ENCODE results near the gene ITGAE. TPM values are rescaled to one million over a fixed set of nuclear protein-coding genes. Genes with fewer than 3 reads are reported as not detected.
A peak's percentile ranks its signal among the peaks of the same experiment; 100 is the strongest.

ITGAE gene
- polyA plus RNA-seq, 4 donors, result 33.5 to 40.4 (median 39.3) TPM

DNA sequence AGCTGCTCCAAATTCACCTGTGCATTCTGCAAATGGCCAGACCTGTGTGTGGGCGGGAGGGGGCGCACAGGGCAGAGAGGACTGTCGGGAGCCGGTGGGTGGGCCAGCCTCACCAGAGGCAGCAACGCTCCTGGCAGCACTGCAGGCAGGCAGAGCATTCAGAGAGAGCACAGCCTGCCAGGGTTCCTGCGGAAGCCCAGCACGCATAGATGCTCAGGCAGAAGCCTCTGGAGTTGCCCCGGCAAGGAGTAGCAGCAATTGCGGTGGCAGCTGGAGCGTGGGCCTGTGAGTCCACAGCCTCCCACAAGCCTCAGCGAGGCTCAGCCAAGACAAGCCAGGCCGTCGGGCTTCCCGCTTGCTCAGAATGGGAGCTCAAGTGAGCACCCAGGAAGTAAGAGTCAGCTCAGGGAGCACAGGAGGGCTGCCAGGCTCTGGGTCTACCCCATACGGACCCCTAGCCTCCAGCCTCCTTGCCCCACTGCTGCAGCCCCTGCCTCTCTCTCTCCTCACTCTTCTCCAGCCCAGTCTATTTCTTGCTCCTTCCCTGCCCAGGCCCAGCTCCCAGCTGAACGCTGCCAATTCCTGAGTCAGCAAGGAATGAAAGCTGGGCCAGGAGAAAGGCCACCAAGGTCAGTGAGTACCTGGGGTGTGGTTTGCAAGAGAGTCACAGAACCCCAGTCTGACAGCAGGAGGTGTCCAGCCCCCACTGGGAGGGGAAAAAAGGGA lies 122.7 kb downstream of the ITGAE start:
- no peak for DNase-seq (ENCODE audit: low read depth in 4 of 4, low spot score in 3 of 4)

DNA sequence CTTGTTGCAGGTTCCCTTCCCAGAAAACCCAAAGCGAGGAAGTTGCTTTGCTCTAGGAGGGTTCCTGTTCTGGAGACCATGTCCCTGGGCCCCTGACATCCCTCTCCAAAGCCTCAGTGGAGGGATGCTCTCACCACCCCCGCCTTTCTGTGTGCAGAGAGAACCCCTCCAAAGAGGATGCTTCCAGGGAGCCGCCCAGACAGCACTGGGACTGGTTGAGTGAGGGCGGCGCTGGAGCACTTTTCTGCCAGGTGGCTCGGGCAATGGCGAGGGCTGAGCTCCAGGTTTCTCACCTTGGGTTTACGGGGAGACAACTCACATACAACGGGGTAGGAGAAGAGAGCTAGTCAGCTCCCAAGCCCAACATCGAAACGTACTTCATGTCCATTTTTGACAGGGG lies 125.1 kb downstream of the ITGAE start:
- no peak for DNase-seq (ENCODE audit: low read depth in 4 of 4, low spot score in 3 of 4)

DNA sequence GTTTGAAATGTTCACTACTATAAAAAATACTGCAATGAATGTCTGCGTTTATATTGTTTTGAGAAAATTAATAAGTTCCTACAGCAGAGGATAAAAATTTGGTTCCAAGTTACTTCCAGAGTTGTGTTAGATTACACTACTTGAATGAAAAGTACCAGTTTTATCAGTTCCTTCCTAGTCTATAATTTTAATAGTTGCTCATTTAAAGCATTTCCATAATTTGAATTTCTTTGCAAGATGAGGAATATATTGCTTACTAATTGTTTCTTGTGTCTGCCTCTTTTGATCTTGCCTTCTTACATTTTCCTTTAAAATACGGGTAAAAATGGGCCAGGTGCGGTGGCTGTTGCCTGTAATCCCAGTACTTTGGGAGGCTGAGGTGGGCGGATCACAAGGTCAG lies 128.4 kb downstream of the ITGAE start:
- DNase-seq (ENCODE audit: low read depth in 4 of 4, low spot score in 3 of 4), result no peak

DNA sequence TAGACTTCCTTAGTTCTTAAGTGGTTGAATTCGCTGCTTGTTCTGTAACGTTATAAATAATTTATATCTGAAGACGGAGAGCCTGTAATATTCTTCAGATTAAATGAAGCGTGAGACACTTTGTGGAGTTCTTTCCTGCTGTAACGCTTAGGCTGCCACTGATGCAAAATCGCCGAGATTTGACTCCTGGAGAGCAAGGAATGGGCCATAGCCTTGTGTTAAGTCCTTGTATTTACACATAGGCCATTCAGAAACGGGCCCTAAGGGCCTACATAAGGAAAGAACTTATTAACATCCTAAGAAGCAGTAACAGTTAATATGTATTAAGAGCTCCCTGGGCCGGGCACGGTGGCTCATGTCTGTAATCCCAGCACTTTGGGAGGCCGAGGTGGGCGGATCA lies 131.4 kb downstream of the ITGAE start:
- no peak for DNase-seq (ENCODE audit: low read depth in 4 of 4, low spot score in 3 of 4)

DNA sequence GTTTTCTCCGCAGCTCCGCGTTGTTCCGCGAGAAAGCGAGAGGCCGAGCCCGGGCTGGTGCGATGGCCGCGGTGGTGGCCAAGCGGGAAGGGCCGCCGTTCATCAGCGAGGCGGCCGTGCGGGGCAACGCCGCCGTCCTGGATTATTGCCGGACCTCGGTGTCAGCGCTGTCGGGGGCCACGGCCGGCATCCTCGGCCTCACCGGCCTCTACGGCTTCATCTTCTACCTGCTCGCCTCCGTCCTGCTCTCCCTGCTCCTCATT lies 132.0 kb downstream of the ITGAE start:
- DNase-seq (ENCODE audit: low read depth in 4 of 4, low spot score in 3 of 4), result no peak

DNA sequence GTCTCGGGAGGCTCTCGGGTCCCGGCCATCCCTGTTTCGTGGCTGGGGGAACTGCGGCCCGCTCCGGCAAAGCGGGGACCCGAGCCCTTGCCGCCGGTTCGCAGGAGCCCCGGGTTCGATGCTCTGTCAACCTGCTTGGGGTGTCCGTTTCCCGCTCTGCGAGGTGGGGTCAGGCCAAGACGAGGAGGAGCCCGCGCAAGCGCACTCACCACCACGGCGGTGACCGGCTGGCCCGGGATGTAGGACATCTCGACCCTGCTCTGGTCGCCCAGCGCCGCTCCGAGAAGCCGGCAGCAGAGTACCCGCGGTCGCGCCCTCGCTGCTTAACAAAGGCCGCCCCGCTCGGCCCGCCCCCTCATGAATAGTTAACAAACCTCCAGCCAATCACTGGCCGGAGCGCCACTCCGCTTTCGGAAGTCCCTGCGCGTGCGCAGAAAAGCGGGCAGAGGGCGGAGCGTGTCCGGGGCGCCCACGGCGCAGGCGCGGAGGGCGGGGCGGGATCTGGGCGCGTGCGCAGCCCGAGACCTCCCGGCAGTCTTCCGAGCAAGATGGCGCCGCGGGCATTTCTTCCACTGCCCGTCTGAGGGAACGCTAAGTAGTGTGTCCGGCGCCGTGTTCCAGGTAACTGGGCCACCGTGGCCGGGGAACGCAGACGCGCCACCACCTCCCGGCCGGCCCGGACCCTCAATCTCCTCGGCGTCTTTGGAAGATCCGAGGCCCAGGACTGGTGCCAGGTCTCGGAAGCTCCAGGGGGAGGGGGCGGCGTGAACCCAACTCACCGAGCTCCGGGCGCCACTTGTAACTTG lies 132.5 kb downstream of the ITGAE start, which contains the start of the genes EMC6 and TAX1BP3:
EMC6 (plus strand) TSS at position 534 of the 806 bp plus-strand sequence. CDS start 335 bp downstream, outside the sequence.
TAX1BP3 (minus strand) TSS at position 300 of the 806 bp plus-strand sequence; CDS start at position 248, 52 bp downstream.
- DNase-seq (ENCODE audit: low read depth in 4 of 4, low spot score in 3 of 4), result peak; percentile 95 to 100 (median 96)

DNA sequence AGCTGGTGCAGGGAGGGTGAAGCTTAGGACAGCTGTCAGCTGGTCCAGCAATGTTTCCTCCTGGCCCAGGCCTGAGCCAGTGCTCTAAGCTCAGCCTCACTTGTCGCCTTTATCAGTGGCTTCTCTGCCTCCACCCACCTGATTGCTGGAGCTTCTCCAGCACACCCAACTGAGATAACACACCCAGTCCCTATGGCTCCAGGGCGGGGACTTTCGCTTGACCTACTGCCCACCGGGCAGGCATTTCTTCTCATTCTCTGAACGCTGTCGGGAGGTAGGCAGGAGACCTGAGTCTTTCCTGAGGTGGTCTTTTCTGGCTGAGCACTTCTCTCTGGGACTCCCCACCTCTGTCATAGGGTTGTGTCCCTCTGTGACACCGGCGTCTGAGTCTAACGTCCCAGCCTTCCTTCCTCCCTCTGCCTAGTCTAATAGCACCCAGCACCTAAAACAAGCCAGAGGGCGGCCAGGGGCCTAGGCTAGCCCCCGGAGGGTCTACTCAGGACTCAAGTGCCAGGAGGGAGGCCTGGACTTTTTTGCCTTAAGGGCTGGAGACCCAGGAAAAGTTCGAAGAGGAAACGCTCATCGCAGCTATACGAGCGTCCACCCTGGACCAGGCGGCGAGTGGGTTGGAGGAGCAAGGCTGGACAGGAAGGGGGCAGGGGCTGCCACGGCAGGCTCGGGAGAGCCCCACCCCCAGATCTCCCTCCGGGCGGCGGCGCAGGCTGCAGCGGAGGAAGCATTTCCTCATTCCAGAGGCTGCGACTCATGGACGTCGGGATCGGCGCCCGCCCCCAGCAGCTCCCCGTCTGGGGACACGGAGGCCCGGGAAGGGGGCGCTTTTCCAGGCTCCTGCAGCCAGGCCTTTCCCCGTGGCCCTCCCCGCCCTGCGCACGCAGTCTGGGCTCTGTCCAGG lies 133.4 kb downstream of the ITGAE start:
- DNase-seq (ENCODE audit: low read depth in 4 of 4, low spot score in 3 of 4), result peak; percentile 65 to 73 (median 70)

DNA sequence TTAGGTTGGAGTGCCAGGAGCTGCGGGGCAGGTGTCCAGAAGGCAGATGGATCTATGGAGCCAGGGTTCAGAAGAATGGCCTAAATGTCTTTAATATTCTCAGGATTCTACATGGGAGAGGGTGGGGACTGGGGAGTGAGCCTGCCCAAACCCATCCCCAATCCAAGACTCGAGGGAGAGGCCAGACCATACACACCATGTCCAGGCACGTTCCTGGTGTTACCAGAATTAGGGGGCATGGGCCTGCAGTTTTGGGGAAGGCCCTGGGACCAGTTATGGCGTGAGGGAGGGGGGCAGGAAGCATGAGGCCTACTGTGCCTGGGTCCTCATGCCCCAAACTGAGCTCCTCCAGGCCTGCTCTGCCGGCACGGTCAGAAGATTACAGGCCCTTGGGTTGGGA lies 134.5 kb downstream of the ITGAE start:
- no peak for DNase-seq (ENCODE audit: low read depth in 4 of 4, low spot score in 3 of 4)

DNA sequence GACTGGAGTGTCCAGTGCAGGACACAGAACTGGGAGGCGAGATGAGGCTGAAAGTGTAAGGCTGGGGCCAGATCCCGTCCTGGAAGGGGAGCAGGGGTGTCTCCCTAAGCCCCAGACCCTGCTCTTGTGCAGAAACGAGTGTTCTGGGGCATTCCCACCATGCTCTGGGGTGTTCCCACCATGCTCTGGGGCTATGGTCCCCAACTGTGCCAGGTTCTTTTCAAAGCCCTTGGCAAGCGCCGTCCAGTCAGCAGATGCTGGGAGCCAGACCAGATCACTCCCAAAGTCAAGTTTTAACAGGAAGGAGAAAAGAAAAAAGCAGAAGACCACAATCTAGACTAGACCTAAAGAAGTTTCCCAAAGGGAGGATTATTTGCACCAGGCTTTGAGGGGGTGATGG lies 135.2 kb downstream of the ITGAE start:
- DNase-seq (ENCODE audit: low read depth in 4 of 4, low spot score in 3 of 4), result no peak

Other genes with a start within 250 kb of the ITGAE start
- gene TRPV3, start 243.4 kb downstream of the ITGAE start, polyA plus RNA-seq (ENCODE audit: insufficient read length in 4 of 4), result 1 to 10 TPM in 3 of 4 donors, under 1 TPM in 1; 0.61 to 1.1 (median 1.0) TPM
- 10 to 100 TPM in 1 of 4 donors, 1 to 10 TPM in 3; 6.5 to 10.3 (median 8.5) TPM for gene TRPV1, start 191.8 kb downstream of the ITGAE start, polyA plus RNA-seq (ENCODE audit: insufficient read length in 4 of 4)
- 10 to 100 TPM; 13.2 to 19.0 (median 15.2) TPM for gene SHPK, start 164.9 kb downstream of the ITGAE start, polyA plus RNA-seq (ENCODE audit: insufficient read length in 4 of 4)
- 10 to 100 TPM; 21.6 to 24.9 (median 22.3) TPM for gene CTNS, start 164.4 kb downstream of the ITGAE start, polyA plus RNA-seq (ENCODE audit: insufficient read length in 4 of 4)
- 100 to 1,000 TPM in 2 of 4 donors, 10 to 100 TPM in 2; 97.5 to 110 (median 104) TPM for gene TAX1BP3, start 132.6 kb downstream of the ITGAE start, polyA plus RNA-seq (ENCODE audit: insufficient read length in 4 of 4)
- 10 to 100 TPM; 30.2 to 38.4 (median 31.1) TPM for gene EMC6, start 132.4 kb downstream of the ITGAE start, polyA plus RNA-seq (ENCODE audit: insufficient read length in 4 of 4)
- gene P2RX5, start 105.0 kb downstream of the ITGAE start, polyA plus RNA-seq (ENCODE audit: insufficient read length in 4 of 4), result 1 to 10 TPM; 1.3 to 1.7 (median 1.4) TPM
- 1 to 10 TPM; 2.9 to 3.9 (median 3.4) TPM for gene HASPIN, start 77.3 kb downstream of the ITGAE start, polyA plus RNA-seq (ENCODE audit: insufficient read length in 4 of 4)
- gene NCBP3, start 45.1 kb upstream of the ITGAE start, polyA plus RNA-seq (ENCODE audit: insufficient read length in 4 of 4), result 10 to 100 TPM; 69.0 to 91.3 (median 79.4) TPM
- 1 to 10 TPM; 3.8 to 4.7 (median 4.1) TPM for gene CAMKK1, start 91.9 kb upstream of the ITGAE start, polyA plus RNA-seq (ENCODE audit: insufficient read length in 4 of 4)
- 1 to 10 TPM in 2 of 4 donors, under 1 TPM in 2; 0.87 to 1.6 (median 0.94) TPM for gene P2RX1, start 115.3 kb upstream of the ITGAE start, polyA plus RNA-seq (ENCODE audit: insufficient read length in 4 of 4)
- gene ATP2A3, start 163.2 kb upstream of the ITGAE start, polyA plus RNA-seq (ENCODE audit: insufficient read length in 4 of 4), result 1 to 10 TPM; 3.2 to 6.4 (median 5.2) TPM